Measurements from ENCODE around the gene HTT. TPM values are rescaled to one million over a fixed set of nuclear protein-coding genes. Genes with fewer than 3 reads are reported as not detected.

HTT gene
- total RNA-seq, 4 donors from 2014 or later, result 49.6 to 155 (median 83.1) TPM

DNA sequence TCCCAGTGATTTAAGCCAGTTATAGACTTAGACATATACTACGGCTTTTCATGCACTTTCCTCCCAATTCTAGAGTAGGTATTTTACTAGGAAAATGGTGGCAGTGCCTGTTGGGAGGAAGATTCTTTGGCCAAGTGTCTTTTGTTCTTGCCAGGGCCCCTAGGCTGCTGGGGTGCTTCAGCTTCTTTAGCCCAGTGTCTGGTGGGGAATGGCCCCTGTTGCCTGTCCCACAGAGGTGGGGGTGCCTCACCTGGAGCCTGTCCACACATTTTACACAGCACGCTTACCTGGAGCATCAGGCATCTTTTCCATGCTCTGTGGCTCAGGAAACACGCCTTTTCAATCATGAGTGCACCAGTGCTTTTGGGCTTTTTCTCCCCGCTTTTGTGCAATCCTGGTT is 141.3 kb downstream of the HTT start:
- TF ChIP-seq CTCF (IDR thresholded peaks at IDR 0.05) (no peak), POLR2A (IDR thresholded peaks at IDR 0.05) (no peak)
- H3K27ac ChIP-seq, result no peak overlapping the region
- no peaks in the 10 kb centered on the region for H3K9me3 ChIP-seq
- H3K4me1 ChIP-seq, result no peaks in the 10 kb centered on the region
- DNase-seq, result no peak
- WGBS, 2 donors, result 93 to 99% methylated on average over 4 of the region's 4 CpGs
- H3K36me3 ChIP-seq, result peaks cover 71 to 74% of the 10 kb centered on the region in 2 donors
- no peak overlapping the region for H3K4me3 ChIP-seq (replicated peaks in 1 of 3)
- intact Hi-C loops (cut with DNase I), result no loop called here
- no peaks in the 10 kb centered on the region for H3K27me3 ChIP-seq

- no peaks in the 10 kb centered on the region for H3K27me3 ChIP-seq
- H3K4me1 ChIP-seq, result no peaks in the 10 kb centered on the region
- H3K36me3 ChIP-seq, result peaks cover 73 to 80% of the 10 kb centered on the region in 2 donors
- TF ChIP-seq CTCF (IDR thresholded peaks at IDR 0.05), result no peak
- no peak for TF ChIP-seq POLR2A (IDR thresholded peaks at IDR 0.05)
- no peak overlapping the region for H3K4me3 ChIP-seq (replicated peaks in 1 of 3)
- intact Hi-C loops (cut with DNase I), result no loop called here
- WGBS, 2 donors, result 94 to 98% methylated on average over 2 of the region's 2 CpGs
- no peaks in the 10 kb centered on the region for H3K9me3 ChIP-seq
- no peak overlapping the region for H3K27ac ChIP-seq
- no peak for DNase-seq
Measured at GRCh38 chr4:3217266-3217665, 142.8 kb downstream of the HTT start.

DNA sequence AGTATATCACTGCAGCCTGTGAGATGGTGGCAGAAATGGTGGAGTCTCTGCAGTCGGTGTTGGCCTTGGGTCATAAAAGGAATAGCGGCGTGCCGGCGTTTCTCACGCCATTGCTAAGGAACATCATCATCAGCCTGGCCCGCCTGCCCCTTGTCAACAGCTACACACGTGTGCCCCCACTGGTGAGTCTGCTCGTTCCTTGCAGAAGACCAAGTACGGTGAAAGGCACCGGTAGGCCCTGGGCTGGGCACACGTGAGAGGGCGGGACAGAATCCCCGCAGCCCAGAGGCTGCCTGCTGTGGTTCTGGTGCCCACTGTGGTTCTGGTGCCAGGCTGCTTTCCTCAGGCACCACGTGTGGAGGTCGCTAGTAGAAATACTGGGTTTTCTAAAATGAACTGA is 143.3 kb downstream of the HTT start:
- H3K9me3 ChIP-seq, result no peaks in the 10 kb centered on the region
- TF ChIP-seq POLR2A (IDR thresholded peaks at IDR 0.05), result no peak
- TF ChIP-seq CTCF (IDR thresholded peaks at IDR 0.05), result no peak
- no peak for DNase-seq
- intact Hi-C loops (cut with DNase I), result no loop called here
- no peaks in the 10 kb centered on the region for H3K27me3 ChIP-seq
- 97 to 98% methylated on average over 12 to 16 of the region's 16 CpGs for WGBS, 2 donors
- H3K4me3 ChIP-seq (replicated peaks in 1 of 3), result no peak overlapping the region
- no peak overlapping the region for H3K27ac ChIP-seq
- no peaks in the 10 kb centered on the region for H3K4me1 ChIP-seq
- peaks cover 70 to 80% of the 10 kb centered on the region in 2 donors for H3K36me3 ChIP-seq

- WGBS, 2 donors, result 93 to 95% methylated on average over 20 of the region's 20 CpGs
- no peak for TF ChIP-seq CTCF (IDR thresholded peaks at IDR 0.05)
- TF ChIP-seq POLR2A (IDR thresholded peaks at IDR 0.05), result no peak
- no peaks in the 10 kb centered on the region for H3K27me3 ChIP-seq
- H3K4me1 ChIP-seq, result no peaks in the 10 kb centered on the region
- intact Hi-C loops (cut with DNase I), result no loop called here
- no peak overlapping the region for H3K4me3 ChIP-seq (replicated peaks in 1 of 3)
- peaks cover 66 to 81% of the 10 kb centered on the region in 2 donors for H3K36me3 ChIP-seq
- H3K9me3 ChIP-seq, result no peaks in the 10 kb centered on the region
- no peak overlapping the region for H3K27ac ChIP-seq
- no peak for DNase-seq
Measured at GRCh38 chr4:3218824-3219760, 144.6 kb downstream of the HTT start.

GRCh38 chr4:3219761-3220475 is 145.4 kb downstream of the HTT start:
- no peak for TF ChIP-seq CTCF (IDR thresholded peaks at IDR 0.05)
- no peak for TF ChIP-seq POLR2A (IDR thresholded peaks at IDR 0.05)
- WGBS, 2 donors, result 78 to 87% methylated on average over 9 of the region's 9 CpGs
- Histone ChIP-seq H3K9me3 (no peaks in the 10 kb centered on the region), H3K4me1 (no peaks in the 10 kb centered on the region), H3K4me3 (replicated peaks in 1 of 3) (no peak overlapping the region), H3K27ac (no peak overlapping the region), H3K36me3 (peaks cover 67 to 86% of the 10 kb centered on the region in 2 donors), H3K27me3 (no peaks in the 10 kb centered on the region)
- intact Hi-C loops (cut with DNase I), result no loop called here
- no peak for DNase-seq
